HUES48 (cell line): ENCODE measurements around the gene PCBP3.

ENCODE experiments used
- H3K27ac ChIP-seq: one replicate; pipeline ENCODE4 v1.7.0; 2013; ENCODE audit warnings: low read depth, low read length, inconsistent platforms
- H3K27me3 ChIP-seq: 2 replicates; pipeline ENCODE4 v1.6.1; 2013; ENCODE audit warnings: mild to moderate bottlenecking, low read length; ENCODE audit not compliant: control insufficient read depth, insufficient read depth
- H3K36me3 ChIP-seq: 2 replicates; pipeline ENCODE4 v1.6.1; 2013; ENCODE audit warnings: low read length; ENCODE audit not compliant: control insufficient read depth, insufficient read depth
- H3K4me1 ChIP-seq: 2 replicates; pipeline ENCODE4 v1.6.1; 2013; ENCODE audit warnings: mild to moderate bottlenecking, low read length; ENCODE audit not compliant: control insufficient read depth, insufficient read depth
- H3K4me3 ChIP-seq: 2 replicates; pipeline ENCODE4 v1.5.1; 2013; ENCODE audit warnings: mild to moderate bottlenecking, low read depth, low read length
- H3K9ac ChIP-seq: 2 replicates; pipeline ENCODE4 v1.6.1; 2013; ENCODE audit warnings: mild to moderate bottlenecking, low read depth, low read length, moderate library complexity
- H3K9me3 ChIP-seq: 2 replicates; pipeline ENCODE4 v1.6.1; 2013; ENCODE audit warnings: low read length; ENCODE audit not compliant: control insufficient read depth, insufficient read depth

Gene PCBP3

DNA sequence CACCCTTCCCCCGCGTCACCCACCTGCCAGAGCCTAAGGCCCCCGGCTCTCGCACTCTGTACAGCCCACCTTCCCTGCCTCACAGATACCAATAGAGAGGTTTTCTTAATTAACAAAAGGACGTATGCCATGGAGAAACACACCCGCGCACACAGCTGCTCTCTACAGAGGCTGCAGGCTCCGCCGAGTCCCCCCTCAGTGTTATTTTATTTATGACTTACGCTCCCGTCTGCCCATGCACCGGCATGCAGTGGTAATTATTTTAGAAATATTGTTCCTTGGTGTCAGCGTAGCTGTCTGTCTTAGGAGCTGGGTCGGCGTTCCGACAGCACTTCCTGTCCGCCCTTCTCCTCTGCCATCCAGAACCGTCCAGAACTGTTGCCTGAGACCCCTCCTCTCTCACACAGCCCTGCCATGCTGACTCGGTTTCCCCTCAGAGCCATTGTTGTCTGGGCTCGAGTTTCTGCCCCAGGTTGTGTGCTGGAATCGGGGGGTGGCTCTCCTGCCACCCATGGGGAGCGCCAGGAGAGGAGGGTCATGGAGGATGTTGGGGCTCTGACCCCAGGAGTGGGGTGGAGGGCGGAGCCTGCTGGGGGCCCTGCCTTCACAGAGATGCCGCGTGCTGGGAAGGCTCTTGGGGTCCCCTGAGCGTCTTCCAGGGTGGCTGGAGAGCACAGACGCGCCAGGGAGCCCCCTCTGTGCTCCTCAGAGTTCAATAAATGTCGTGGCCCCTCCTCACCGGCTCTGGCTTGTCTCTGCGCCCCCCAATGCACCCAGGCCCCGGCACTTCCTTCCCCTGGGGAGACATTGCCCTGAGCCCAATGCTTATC lies 298.4 kb downstream of the PCBP3 start:
- H3K9ac ChIP-seq: no peak overlapping the region
- H3K9me3 ChIP-seq: 0 out of 2 replicates have a peak, but pooled peaks cover 4% of the 10 kb centered on the region
- H3K36me3 ChIP-seq: no peaks in the 10 kb centered on the region
- H3K4me1 ChIP-seq: no peaks in the 10 kb centered on the region
- H3K27ac ChIP-seq: no peak overlapping the region
- H3K4me3 ChIP-seq: no peak overlapping the region
- no peaks in the 10 kb centered on the region for H3K27me3 ChIP-seq

- Histone ChIP-seq H3K36me3 (no peaks in the 10 kb centered on the region), H3K4me1 (no peaks in the 10 kb centered on the region), H3K4me3 (no peak overlapping the region), H3K27ac (no peak overlapping the region), H3K9ac (no peak overlapping the region), H3K9me3 (no peaks in the 10 kb centered on the region), H3K27me3 (no peaks in the 10 kb centered on the region)
These were observed 299.5 kb downstream of the PCBP3 start for GRCh38 chr21:45942755-45943629.

DNA sequence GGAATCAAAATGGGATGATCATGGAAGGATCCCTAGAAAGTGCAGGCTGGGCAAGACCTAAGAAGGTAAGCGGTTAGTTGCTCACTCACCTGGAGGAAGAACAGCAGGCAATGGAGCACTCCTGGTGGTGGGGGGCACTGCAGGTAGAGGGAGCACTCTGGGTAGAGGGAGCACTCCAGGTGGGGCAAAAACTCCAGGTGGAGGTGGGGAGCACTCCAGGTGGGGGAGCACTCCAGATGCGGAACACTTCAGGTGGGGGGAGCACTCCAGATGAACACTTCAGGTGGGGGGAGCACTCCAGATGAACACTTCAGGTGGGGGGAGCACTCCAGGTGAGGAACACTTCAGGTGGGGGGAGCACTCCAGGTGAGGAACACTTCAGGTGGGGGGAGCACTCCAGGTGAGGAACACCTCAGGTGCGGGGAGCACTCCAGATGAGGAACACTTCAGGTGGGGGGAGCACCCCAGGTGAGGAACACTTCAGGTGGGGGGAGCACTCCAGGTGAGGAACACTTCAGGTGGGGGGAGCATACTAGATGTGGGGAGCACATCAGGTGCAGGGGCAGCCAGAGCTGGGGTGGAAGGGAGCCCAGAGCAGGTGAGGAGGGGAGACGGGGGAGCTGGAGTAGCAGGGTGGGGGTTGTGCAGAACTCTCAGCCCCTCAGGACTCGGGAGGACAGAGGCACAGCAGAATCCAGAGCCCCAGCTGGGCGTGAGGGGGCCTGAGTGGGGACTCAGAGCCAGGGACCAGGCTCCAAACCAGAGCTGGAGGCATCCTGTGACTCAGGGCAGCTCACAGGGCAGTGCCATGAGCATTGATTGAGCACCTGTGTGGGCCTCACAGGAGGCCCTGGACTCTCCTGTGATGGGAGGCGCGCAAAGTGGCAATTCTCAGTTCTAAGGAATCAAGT lies 300.4 kb downstream of the PCBP3 start:
- Histone ChIP-seq H3K4me3 (no peak overlapping the region), H3K4me1 (no peaks in the 10 kb centered on the region), H3K27ac (no peak overlapping the region), H3K9ac (no peak overlapping the region), H3K9me3 (no peaks in the 10 kb centered on the region), H3K36me3 (no peaks in the 10 kb centered on the region), H3K27me3 (no peaks in the 10 kb centered on the region)

DNA sequence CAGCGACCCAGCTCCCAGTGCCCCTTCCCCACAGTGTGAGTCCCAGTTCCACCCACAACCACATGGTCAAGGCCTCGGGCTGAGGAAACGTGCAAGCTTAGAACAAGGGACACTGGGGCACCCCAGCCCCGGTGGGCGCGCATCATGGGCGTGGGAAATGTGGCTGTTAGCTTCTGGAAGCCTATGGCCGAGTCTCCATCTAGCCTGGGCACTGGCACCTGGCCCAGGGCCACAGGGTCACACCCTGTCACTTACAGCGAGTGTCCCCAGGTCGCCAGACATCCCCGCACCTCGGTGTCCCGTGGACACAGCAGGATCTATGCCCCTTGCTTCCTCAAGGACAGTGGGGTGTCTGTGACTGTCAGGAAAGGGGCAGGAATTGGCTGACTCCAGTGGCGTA lies 301.1 kb downstream of the PCBP3 start:
- no peaks in the 10 kb centered on the region for H3K36me3 ChIP-seq
- no peaks in the 10 kb centered on the region for H3K9me3 ChIP-seq
- no peak overlapping the region for H3K4me3 ChIP-seq
- no peak overlapping the region for H3K27ac ChIP-seq
- H3K4me1 ChIP-seq: no peaks in the 10 kb centered on the region
- H3K27me3 ChIP-seq: no peaks in the 10 kb centered on the region
- H3K9ac ChIP-seq: no peak overlapping the region

- Histone ChIP-seq H3K27me3 (no peaks in the 10 kb centered on the region), H3K4me3 (no peak overlapping the region), H3K9me3 (no peaks in the 10 kb centered on the region), H3K9ac (no peak overlapping the region), H3K36me3 (no peaks in the 10 kb centered on the region), H3K4me1 (no peaks in the 10 kb centered on the region), H3K27ac (no peak overlapping the region)
These were observed 301.7 kb downstream of the PCBP3 start for GRCh38 chr21:45945066-45945867.

- no peaks in the 10 kb centered on the region for H3K9me3 ChIP-seq
- no peak overlapping the region for H3K4me3 ChIP-seq
- no peaks in the 10 kb centered on the region for H3K4me1 ChIP-seq
- no peaks in the 10 kb centered on the region for H3K27me3 ChIP-seq
- H3K9ac ChIP-seq: no peak overlapping the region
- no peaks in the 10 kb centered on the region for H3K36me3 ChIP-seq
- no peak overlapping the region for H3K27ac ChIP-seq
These were observed 302.3 kb downstream of the PCBP3 start for GRCh38 chr21:45945868-45946210.

DNA sequence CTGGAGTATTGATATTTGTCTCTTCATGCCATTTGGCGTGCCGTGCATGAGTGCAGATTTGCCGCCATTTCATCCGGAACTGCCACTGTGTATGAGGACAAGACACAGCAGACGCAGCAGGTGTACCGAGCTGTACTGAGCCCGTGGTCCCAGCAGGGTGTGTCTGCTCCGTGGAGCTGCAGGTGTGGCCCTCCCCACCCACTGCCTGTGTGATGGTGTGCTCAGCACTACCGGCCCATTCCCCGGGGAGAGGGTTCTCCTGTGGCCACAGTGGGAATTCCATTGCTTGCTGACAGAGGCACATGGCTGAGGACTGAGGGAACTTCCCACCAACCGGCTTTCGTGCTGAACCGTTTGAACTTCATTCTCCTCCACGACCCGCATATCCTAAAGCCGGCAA lies 303.8 kb downstream of the PCBP3 start:
- H3K27me3 ChIP-seq: no peaks in the 10 kb centered on the region
- H3K4me1 ChIP-seq: no peaks in the 10 kb centered on the region
- no peak overlapping the region for H3K4me3 ChIP-seq
- no peaks in the 10 kb centered on the region for H3K9me3 ChIP-seq
- no peak overlapping the region for H3K9ac ChIP-seq
- no peak overlapping the region for H3K27ac ChIP-seq
- H3K36me3 ChIP-seq: no peaks in the 10 kb centered on the region

DNA sequence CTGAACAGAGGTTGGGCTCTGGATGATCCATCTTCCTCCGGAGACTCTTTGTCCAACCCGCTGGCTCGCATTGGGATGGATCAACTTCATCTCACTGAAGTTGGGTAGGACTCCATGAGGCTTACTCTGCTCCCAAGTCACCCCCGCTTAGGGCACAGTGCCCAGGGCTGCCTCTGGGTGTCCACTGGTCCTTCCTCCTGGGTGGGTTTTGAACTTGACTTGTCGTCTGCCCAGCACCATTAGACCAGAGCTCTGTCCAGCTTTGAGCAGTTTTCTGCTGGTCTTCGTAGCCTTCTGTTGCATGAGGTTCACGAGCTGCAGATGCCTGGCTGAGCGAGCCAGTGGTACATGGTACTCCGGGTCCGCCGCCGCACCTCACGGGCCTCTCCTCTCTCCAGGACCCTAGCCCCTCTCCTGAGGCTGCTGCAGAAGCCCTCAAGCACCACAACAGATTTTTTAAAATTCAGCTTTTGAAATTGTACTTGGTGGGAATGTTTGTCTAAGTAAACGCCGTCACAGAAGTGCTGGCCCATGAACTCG lies 304.3 kb downstream of the PCBP3 start:
- Histone ChIP-seq H3K27ac (no peak overlapping the region), H3K9ac (no peak overlapping the region), H3K4me3 (no peak overlapping the region), H3K9me3 (no peaks in the 10 kb centered on the region), H3K36me3 (no peaks in the 10 kb centered on the region), H3K4me1 (no peaks in the 10 kb centered on the region), H3K27me3 (no peaks in the 10 kb centered on the region)

DNA sequence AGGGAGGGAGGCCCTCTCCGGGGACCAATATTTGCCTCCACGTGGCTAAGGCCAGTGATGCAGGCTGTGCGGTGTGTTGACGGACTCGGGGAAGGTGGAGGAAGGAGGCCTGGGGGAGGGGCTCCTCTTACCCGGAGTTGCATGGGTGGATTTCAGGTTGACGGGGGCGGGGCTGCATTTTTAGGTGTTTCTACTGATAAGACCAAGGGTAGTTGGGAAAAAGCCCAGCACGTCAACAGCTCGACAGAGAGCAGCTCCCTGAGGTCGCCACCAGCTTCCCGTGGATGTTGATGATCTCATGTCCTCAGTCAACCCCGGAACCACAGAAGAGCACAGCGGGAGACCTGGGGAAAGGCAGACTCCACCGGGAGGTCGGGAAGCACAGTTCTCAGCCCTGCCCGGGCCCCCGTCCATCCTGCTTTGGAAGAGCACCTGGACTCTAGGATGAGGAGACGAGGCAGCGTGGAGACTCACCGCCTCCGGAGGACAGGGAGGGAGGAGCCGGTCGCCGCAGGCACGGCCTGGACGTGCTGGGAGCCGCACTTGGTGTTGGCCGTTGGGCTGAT lies 305.1 kb downstream of the PCBP3 start:
- Histone ChIP-seq H3K9ac (no peak overlapping the region), H3K4me3 (no peak overlapping the region), H3K27ac (no peak overlapping the region), H3K27me3 (no peaks in the 10 kb centered on the region), H3K36me3 (no peaks in the 10 kb centered on the region), H3K9me3 (no peaks in the 10 kb centered on the region), H3K4me1 (no peaks in the 10 kb centered on the region)
